Stomach (tissue), 4 donors: ENCODE data around the gene HUS1B.

Source experiments
- CTCF ChIP-seq, 7 experiments: fragments of 450-650 bp in 4 of 7; fragments of 200-600 bp in 3 of 7; sonication (generic) in 3 of 7; IDR thresholded peaks; one replicate each; pipeline ENCODE4 v1.5.1; 2016 to 2019; ENCODE audit warnings: antibody characterized with exemption in 7 of 7, control low read depth in 2 of 7, mild to moderate bottlenecking in 1 of 7
- POLR2A ChIP-seq, 4 donors: fragments of 450-650 bp; IDR thresholded peaks; one replicate each; pipeline ENCODE4 v1.6.1; 2016; ENCODE audit warnings: antibody characterized with exemption in 4 of 4, control low read depth in 2 of 4, mild to moderate bottlenecking in 1 of 4, moderate library complexity in 1 of 4

DNA sequence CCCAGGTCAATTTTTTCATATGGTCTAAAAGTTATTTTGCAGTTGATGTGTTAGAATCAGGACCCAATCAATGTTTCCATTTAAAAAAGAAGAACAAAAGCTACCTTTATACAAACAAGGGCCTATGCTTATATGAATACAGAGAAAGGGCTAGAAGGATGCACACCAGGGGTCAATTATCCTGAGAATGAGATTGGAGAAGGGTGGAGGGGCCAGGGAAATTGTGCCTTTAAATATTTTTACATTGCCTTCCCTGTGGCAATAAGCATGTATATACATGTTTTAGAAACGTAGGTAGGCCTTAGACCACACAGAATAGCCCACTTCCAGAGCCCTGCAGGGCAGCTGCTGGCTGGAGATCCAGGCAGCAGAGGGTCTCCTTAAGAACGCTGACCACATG is 23.4 kb upstream of the HUS1B start:
- TF ChIP-seq CTCF (IDR thresholded peaks at IDR 0.05) (no peak), POLR2A (IDR thresholded peaks at IDR 0.05) (no peak)
